ENCODE results near the gene FAM131A. TPM values are rescaled to one million over a fixed set of nuclear protein-coding genes. Genes with fewer than 3 reads are reported as not detected.

Gene FAM131A
- total RNA-seq, 1 donor from 2014 or later, result 17.4 TPM

DNA sequence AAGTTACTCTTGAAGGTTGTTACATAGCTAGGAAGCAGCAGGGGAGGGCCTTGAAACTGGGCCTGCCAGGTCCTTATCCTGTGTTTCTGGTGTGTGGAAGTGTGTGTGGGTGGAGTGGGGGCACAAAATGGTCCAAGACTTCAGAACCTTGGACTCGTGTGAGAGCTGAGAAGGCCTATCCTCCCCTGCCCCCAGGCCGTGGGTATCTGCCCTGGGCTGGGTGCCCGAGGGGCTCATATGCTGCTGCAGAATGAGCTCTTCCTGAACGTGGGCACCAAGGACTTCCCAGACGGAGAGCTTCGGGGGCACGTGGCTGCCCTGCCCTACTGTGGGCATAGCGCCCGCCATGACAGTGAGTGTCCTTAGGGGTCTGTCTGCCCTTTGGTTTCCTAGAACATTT, 46.9 kb downstream of the FAM131A start:
- Mint-ChIP-seq H3K27me3 (ENCODE audit: low read depth) (peaks cover 26% of the 10 kb centered on the region), H3K36me3 (no peaks in the 10 kb centered on the region), H3K4me1 (peaks cover 3% of the 10 kb centered on the region), H3K27ac (no peak overlapping the region), H3K4me3 (no peak overlapping the region), H3K9me3 (no peaks in the 10 kb centered on the region)
- TF ChIP-seq, protein P1, sequence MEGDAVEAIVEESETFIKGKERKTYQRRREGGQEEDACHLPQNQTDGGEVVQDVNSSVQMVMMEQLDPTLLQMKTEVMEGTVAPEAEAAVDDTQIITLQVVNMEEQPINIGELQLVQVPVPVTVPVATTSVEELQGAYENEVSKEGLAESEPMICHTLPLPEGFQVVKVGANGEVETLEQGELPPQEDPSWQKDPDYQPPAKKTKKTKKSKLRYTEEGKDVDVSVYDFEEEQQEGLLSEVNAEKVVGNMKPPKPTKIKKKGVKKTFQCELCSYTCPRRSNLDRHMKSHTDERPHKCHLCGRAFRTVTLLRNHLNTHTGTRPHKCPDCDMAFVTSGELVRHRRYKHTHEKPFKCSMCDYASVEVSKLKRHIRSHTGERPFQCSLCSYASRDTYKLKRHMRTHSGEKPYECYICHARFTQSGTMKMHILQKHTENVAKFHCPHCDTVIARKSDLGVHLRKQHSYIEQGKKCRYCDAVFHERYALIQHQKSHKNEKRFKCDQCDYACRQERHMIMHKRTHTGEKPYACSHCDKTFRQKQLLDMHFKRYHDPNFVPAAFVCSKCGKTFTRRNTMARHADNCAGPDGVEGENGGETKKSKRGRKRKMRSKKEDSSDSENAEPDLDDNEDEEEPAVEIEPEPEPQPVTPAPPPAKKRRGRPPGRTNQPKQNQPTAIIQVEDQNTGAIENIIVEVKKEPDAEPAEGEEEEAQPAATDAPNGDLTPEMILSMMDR (IDR thresholded peaks at IDR 0.05; ENCODE audit: unreplicated experiment), result no peak
- no peak for DNase-seq (ENCODE audit: low spot score in 2 of 2, unreplicated experiment in 2 of 2)

DNA sequence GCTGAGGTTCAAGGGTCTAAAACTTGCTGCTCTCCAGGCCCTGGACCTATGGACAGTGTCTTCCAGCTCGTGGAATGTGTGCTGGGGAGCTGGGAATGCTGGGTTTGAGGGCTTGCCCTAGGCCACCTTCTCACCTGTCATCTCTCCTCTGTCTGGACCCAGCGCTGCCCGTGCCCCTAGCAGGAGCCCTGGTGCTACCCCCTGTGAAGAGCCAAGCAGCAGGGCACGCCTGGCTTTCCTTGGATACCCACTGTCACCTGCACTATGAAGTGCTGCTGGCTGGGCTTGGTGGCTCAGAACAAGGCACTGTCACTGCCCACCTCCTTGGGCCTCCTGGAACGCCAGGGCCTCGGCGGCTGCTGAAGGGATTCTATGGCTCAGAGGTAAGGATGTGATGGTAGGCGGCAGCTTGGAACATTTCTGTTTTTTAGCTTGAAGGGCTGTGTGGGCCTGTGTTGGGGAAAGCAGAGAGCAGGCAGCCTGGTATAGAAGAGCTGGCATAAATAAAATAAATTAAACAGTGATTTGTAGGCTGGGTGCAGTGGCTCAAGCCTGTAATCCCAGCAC, 47.5 kb downstream of the FAM131A start:
- H3K4me1 Mint-ChIP-seq, result peaks cover 2% of the 10 kb centered on the region
- H3K27me3 Mint-ChIP-seq (ENCODE audit: low read depth), result peaks cover 26% of the 10 kb centered on the region
- H3K27ac Mint-ChIP-seq, result no peak overlapping the region
- H3K36me3 Mint-ChIP-seq, result no peaks in the 10 kb centered on the region
- H3K4me3 Mint-ChIP-seq, result no peak overlapping the region
- no peaks in the 10 kb centered on the region for H3K9me3 Mint-ChIP-seq
- no peak for DNase-seq (ENCODE audit: low spot score in 2 of 2, unreplicated experiment in 2 of 2)
- TF ChIP-seq, protein P1 (IDR thresholded peaks at IDR 0.05; ENCODE audit: unreplicated experiment), result no peak

DNA sequence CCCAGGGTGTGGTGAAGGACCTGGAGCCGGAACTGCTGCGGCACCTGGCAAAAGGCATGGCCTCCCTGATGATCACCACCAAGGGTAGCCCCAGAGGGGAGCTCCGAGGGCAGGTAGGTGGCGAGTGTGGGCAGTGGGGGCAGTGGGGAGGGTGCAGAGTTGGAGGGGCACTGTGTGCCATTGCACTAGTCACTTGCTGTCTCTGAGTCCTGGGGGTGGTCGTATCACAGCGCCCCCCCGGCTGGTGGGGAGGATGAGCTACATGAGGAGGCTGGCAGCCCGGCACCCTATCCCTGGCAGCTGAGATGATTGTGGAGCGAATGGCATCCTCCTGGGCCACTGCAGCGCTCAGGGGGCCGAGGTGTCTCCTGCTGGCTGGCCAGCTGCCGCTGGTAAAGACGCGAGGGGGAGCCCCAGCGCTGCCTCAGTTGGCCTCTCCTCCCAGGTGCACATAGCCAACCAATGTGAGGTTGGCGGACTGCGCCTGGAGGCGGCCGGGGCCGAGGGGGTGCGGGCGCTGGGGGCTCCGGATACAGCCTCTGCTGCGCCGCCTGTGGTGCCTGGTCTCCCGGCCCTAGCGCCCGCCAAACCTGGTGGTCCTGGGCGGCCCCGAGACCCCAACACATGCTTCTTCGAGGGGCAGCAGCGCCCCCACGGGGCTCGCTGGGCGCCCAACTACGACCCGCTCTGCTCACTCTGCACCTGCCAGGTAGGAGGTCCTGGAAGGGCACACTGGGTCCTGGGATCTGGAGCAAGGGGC, 48.8 kb downstream of the FAM131A start:
- Mint-ChIP-seq H3K9me3 (no peaks in the 10 kb centered on the region), H3K27me3 (ENCODE audit: low read depth) (peaks cover 21% of the 10 kb centered on the region), H3K27ac (no peak overlapping the region), H3K4me3 (no peak overlapping the region), H3K4me1 (no peaks in the 10 kb centered on the region), H3K36me3 (no peaks in the 10 kb centered on the region)
- no peak for DNase-seq (ENCODE audit: low spot score in 2 of 2, unreplicated experiment in 2 of 2)
- TF ChIP-seq, protein P1 (IDR thresholded peaks at IDR 0.05; ENCODE audit: unreplicated experiment), result no peak

DNA sequence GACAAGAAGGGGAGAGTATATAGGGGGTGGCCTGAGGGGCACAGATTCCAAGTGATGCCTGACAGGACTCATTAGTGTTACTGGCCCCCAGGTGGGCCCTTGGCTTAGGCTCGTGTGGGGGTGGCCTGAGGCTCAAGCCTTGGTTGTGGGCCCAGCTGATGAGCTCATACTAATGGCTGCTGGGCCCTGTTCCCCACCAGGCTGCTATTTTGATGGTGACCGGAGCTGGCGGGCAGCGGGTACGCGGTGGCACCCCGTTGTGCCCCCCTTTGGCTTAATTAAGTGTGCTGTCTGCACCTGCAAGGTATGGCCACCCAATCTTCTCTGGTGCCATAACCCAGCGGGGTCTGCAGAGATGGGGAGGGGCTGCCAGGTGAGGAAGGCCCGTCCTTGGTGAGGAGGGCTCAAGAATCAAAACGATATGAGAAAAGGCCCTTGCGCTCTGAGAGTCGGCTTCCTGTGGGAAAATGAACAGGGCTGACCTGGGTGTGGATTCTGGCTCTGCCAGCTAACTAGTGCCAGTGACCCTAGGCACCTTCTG, 49.8 kb downstream of the FAM131A start:
- no peak for DNase-seq (ENCODE audit: low spot score in 2 of 2, unreplicated experiment in 2 of 2)
- peaks cover 10% of the 10 kb centered on the region for H3K27me3 Mint-ChIP-seq (ENCODE audit: low read depth)
- H3K9me3 Mint-ChIP-seq, result no peaks in the 10 kb centered on the region
- no peak overlapping the region for H3K27ac Mint-ChIP-seq
- no peaks in the 10 kb centered on the region for H3K4me1 Mint-ChIP-seq
- TF ChIP-seq, protein P1 (IDR thresholded peaks at IDR 0.05; ENCODE audit: unreplicated experiment), result no peak
- H3K36me3 Mint-ChIP-seq, result no peaks in the 10 kb centered on the region
- no peak overlapping the region for H3K4me3 Mint-ChIP-seq

DNA sequence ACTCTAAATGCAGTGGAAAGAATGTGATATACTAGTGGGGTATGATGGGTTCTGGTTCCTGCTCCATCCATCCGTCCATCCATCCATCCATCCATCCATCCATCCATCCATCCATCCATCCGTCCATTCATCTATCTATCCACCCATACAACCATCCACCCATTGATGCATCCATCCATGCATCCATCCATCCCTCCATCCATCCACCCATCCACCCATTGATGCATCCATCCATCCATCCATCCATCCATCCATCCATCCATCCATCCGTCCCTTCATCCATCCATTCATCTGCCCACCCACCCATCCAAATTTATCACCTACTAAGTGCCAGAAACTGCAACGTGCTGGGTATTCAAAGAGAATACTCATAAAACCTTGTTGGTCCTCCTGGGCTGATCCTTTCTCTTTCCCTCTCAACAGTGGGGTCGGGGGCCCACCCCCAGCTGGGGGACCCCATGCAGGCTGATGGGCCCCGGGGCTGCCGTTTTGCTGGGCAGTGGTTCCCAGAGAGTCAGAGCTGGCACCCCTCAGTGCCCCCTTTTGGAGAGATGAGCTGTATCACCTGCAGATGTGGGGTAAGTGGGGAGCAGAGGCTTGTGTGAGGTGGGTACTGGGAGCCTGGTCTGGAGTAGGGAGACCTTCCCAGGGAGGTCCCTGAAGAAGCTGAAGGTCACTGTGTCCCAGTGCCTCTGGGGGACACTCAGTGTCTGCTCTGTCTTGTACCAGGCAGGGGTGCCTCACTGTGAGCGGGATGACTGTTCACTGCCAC, 51.0 kb downstream of the FAM131A start:
- Mint-ChIP-seq H3K27ac (no peak overlapping the region), H3K27me3 (ENCODE audit: low read depth) (peaks cover 3% of the 10 kb centered on the region), H3K36me3 (no peaks in the 10 kb centered on the region), H3K4me1 (no peaks in the 10 kb centered on the region), H3K4me3 (no peak overlapping the region), H3K9me3 (no peaks in the 10 kb centered on the region)
- TF ChIP-seq, protein P1 (IDR thresholded peaks at IDR 0.05; ENCODE audit: unreplicated experiment), result no peak
- DNase-seq (ENCODE audit: low spot score in 2 of 2, unreplicated experiment in 2 of 2), result no peak

All from mesothelial cell of epicardium (in vitro differentiated cells).